Pancreas (tissue), 10 donors: Measurements from ENCODE around the gene CD74. TPM values are rescaled to one million over a fixed set of nuclear protein-coding genes. Genes with fewer than 3 reads are reported as not detected.
"Not testable (repeated sequence)": the region's sequence is repeated elsewhere in the genome, so short reads cannot be mapped to it uniquely, and the experiment has no call there.

Experiments
- ATAC-seq, 4 donors: fragments of 200-7000 bp; cut with Tn5 transposase; one replicate each; pipeline versions ENCODE4 v1.8.0 to v1.9.1; 2020; ENCODE audit warnings: mild to moderate bottlenecking in 4 of 4, moderate library complexity in 4 of 4
- DNase-seq, 6 donors: peaks; one replicate each; pipeline ENCODE4 v3.0.0-alpha.2; 2020
- FAIRE-seq: peaks from 2 replicates; lab custom pipeline; 2012; peaks lifted over from hg19 to GRCh38; lab: Jason Lieb, UNC
- H3K27ac ChIP-seq, 4 donors: fragments of 200-600 bp; sonication (generic); 1 replicate in 3 of 4; 2 replicates in 1 of 4; pipeline versions ENCODE4 v1.5.0 to v1.8.0; 2020
- H3K27me3 ChIP-seq, 4 donors: fragments of 200-600 bp; one replicate each; pipeline ENCODE4 v1.8.0; 2021
- H3K36me3 ChIP-seq, 3 donors: fragments of 200-600 bp; sonication (generic) in 1 of 3; one replicate each; pipeline versions ENCODE4 v1.5.0 to v1.8.0; 2020 to 2021
- H3K4me1 ChIP-seq, 3 donors: fragments of 200-600 bp; one replicate each; pipeline ENCODE4 v1.8.0; 2021
- H3K4me3 ChIP-seq, 4 donors: fragments of 200-600 bp; sonication (generic) in 2 of 4; one replicate each; pipeline versions ENCODE4 v1.5.0 to v1.8.0; 2020 to 2021
- H3K9me3 ChIP-seq, 4 donors: fragments of 200-600 bp; one replicate each; pipeline ENCODE4 v1.8.0; 2021
- CTCF ChIP-seq, 4 donors: fragments of 200-600 bp; sonication (generic) in 3 of 4; IDR thresholded peaks; one replicate each; pipeline versions ENCODE4 v1.5.0 to v1.8.0; 2021; ENCODE audit warnings: antibody characterized with exemption in 4 of 4
- WGBS, 2 donors: extraction: QIAGEN DNeasy Blood & Tissue Kit; methylation state at CpG; one replicate each; pipeline ENCODE4 v1.1.7; 2013; 5-methylcytosine and 5-hydroxymethylcytosine counted together
- intact Hi-C, 3 donors: fragments of 100-400 bp; cut with DNase I; formaldehyde crosslinking; loops; one replicate each; pipeline versions ENCODE4 v1.11.1 to v1.14.2; 2022
- polyA plus RNA-seq, 2 donors: library from polyadenylated mRNA; stranded (reverse); fragments of 200-250 nt; gene quantifications; one replicate each; pipeline ENCODE4 v1.2.3, GENCODE V29; 2013
- total RNA-seq, 6 donors: library from RNA; stranded (reverse); fragmentation: NEBNext Ultra II Directional in 4 of 6; extraction: Animal tissue kit (Norgen Biotek cat#: 25700) in 4 of 6; gene quantifications; one replicate each; pipeline versions ENCODE4 v1.2.1 to v1.2.4, GENCODE V29; 2021 to 2023
- donor health status: healthy with polysubstance abuse.
- donor health status: DM: no; HTN: no; CAD: no; lungs with moderate emphysema.
- donor health status: DM: no; HTN: no; CAD: no.
- donor health status: control.
- donor health status: control.
- donor health status: Bipolar disorder and iron deficiency.
- donor health status: DM: yes; HTN: yes; CAD: no.
- donor health status: DM: no; HTN: no; CAD: no.
- donor health status: DM: no; HTN: no; CAD: no.
- donor health status: DM: yes; HTN: yes; CAD: no.

The CD74 gene
- total and polyA plus RNA-seq, 8 donors, result 67.2 to 1,206 (median 139) TPM

- no peak for ATAC-seq
- no peak for FAIRE-seq
- whole genome bisulfite sequencing, 2 donors, result 72 to 88% methylated on average over 16 of the region's 16 CpGs
- H3K4me3 ChIP-seq, result no peak overlapping the region
- no peaks in the 10 kb centered on the region for H3K4me1 ChIP-seq
- no peak for DNase-seq
- TF ChIP-seq CTCF (IDR thresholded peaks at IDR 0.05), result no peak
- intact Hi-C loops, result loop anchor here in 1 of 3 donors (5.0 to 10.0 kb wide), 2 partner anchors 80 to 387 kb away; partner anchors contain the start of gene IRGM
- H3K9me3 ChIP-seq, result no peaks in the 10 kb centered on the region
- no peaks in the 10 kb centered on the region for H3K36me3 ChIP-seq
- H3K27me3 ChIP-seq, result no peaks in the 10 kb centered on the region
- no peak overlapping the region for H3K27ac ChIP-seq
Measured at GRCh38 chr5:150457562-150458240, 45.0 kb upstream of the CD74 start.

GRCh38 chr5:150457121-150457520 is 44.4 kb upstream of the CD74 start:
- FAIRE-seq (no peak), ATAC-seq (no peak)
- WGBS, 2 donors, result 63 to 71% methylated on average over 6 of the region's 6 CpGs

GRCh38 chr5:150454492-150455229 is 42.0 kb upstream of the CD74 start:
- no peaks in the 10 kb centered on the region for H3K27me3 ChIP-seq
- FAIRE-seq, result no peak
- DNase-seq, result no peak
- no peaks in the 10 kb centered on the region for H3K9me3 ChIP-seq
- 62 to 85% methylated on average over 9 of the region's 9 CpGs for WGBS, 2 donors
- no peak for ATAC-seq
- no peak overlapping the region for H3K27ac ChIP-seq
- TF ChIP-seq CTCF (IDR thresholded peaks at IDR 0.05), result no peak
- H3K36me3 ChIP-seq, result no peaks in the 10 kb centered on the region
- intact Hi-C loops, result loop anchor here in 1 of 3 donors (5.0 to 10.0 kb wide), 2 partner anchors 83 to 390 kb away; partner anchors contain the start of gene IRGM
- no peaks in the 10 kb centered on the region for H3K4me1 ChIP-seq
- H3K4me3 ChIP-seq, result no peak overlapping the region

More at GRCh38 chr5:150457121-150457520, 44.4 kb upstream of the CD74 start:
- no peak overlapping the region for H3K27ac ChIP-seq
- no peaks in the 10 kb centered on the region for H3K36me3 ChIP-seq
- H3K4me3 ChIP-seq, result no peak overlapping the region
- intact Hi-C loops, result loop anchor here in 1 of 3 donors (5.0 to 10.0 kb wide), 2 partner anchors 80 to 388 kb away; partner anchors contain the start of gene IRGM
- H3K9me3 ChIP-seq, result no peaks in the 10 kb centered on the region
- no peaks in the 10 kb centered on the region for H3K27me3 ChIP-seq
- no peaks in the 10 kb centered on the region for H3K4me1 ChIP-seq
- no peak for TF ChIP-seq CTCF (IDR thresholded peaks at IDR 0.05)
- no peak for DNase-seq

- H3K9me3 ChIP-seq, DNase-seq, H3K27me3 ChIP-seq, H3K36me3 ChIP-seq, FAIRE-seq, H3K4me3 ChIP-seq, H3K27ac ChIP-seq, H3K4me1 ChIP-seq, ATAC-seq: not testable (repeated sequence)
- intact Hi-C loops, result loop anchor here in 1 of 3 donors (10.0 kb wide), 1 partner anchor 391 kb away; the partner anchor contains the start of gene IRGM
- WGBS, 2 donors, result 68 to 70% methylated on average over 7 to 8 of the region's 8 CpGs
Measured at GRCh38 chr5:150454027-150454426, 41.3 kb upstream of the CD74 start.

GRCh38 chr5:150452914-150453313 is 40.2 kb upstream of the CD74 start:
- 89 to 98% methylated on average over 4 of the region's 4 CpGs for WGBS, 2 donors
- Histone ChIP-seq H3K4me1 (peaks cover 4 to 6% (median 5%) of the 10 kb centered on the region in 3 donors), H3K4me3 (no peak overlapping the region), H3K27ac (no peak overlapping the region), H3K27me3 (no peaks in the 10 kb centered on the region), H3K36me3 (no peaks in the 10 kb centered on the region), H3K9me3 (no peaks in the 10 kb centered on the region)
- TF ChIP-seq CTCF (IDR thresholded peaks at IDR 0.05), result no peak
- intact Hi-C loops, result loop anchor here in 1 of 3 donors (10.0 kb wide), 1 partner anchor 392 kb away; the partner anchor contains the start of gene IRGM
- no peak for FAIRE-seq
- no peak for DNase-seq
- ATAC-seq, result no peak
